ENCODE data around the gene SETD1B. TPM values are rescaled to one million over a fixed set of nuclear protein-coding genes. Genes with fewer than 3 reads are reported as not detected.

The SETD1B gene
- total RNA-seq, 1 experiment from 2014 or later, result 4.0 TPM

DNA sequence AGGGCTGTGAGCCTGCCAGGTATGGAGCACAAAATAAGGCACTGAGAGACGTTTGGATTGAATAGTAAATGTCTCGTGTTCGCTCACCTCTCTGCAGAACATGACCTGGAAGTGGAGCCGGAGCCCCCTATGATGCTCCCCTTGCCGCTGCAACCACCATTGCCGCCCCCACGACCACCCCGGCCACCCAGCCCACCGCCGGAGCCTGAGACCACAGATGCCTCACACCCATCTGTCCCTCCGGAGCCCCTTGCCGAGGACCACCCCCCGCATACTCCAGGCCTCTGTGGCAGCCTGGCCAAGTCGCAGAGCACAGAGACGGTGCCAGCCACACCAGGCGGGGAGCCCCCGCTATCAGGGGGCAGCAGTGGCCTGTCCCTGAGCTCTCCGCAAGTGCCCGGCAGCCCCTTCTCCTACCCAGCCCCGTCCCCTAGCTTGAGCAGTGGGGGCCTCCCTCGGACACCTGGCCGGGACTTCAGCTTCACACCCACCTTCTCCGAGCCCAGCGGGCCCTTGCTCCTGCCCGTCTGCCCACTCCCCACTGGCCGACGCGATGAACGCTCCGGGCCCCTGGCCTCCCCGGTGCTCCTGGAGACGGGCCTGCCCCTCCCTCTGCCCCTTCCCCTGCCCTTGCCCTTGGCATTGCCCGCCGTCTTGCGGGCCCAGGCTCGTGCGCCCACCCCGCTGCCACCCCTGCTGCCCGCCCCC, 18.7 kb downstream of the SETD1B start:
- no peak for DNase-seq (ENCODE audit: extremely low read depth, low read depth)

- DNase-seq (ENCODE audit: extremely low read depth, low read depth), result no peak
These were observed 19.4 kb downstream of the SETD1B start for GRCh38 chr12:121823101-121823726.

- DNase-seq (ENCODE audit: extremely low read depth, low read depth), result no peak
These were observed 19.9 kb downstream of the SETD1B start for GRCh38 chr12:121823727-121824115.

GRCh38 chr12:121825041-121825523, 21.3 kb downstream of the SETD1B start:
- DNase-seq (ENCODE audit: extremely low read depth, low read depth), result no peak

GRCh38 chr12:121826318-121827150, 22.7 kb downstream of the SETD1B start:
- no peak for DNase-seq (ENCODE audit: extremely low read depth, low read depth)

DNA sequence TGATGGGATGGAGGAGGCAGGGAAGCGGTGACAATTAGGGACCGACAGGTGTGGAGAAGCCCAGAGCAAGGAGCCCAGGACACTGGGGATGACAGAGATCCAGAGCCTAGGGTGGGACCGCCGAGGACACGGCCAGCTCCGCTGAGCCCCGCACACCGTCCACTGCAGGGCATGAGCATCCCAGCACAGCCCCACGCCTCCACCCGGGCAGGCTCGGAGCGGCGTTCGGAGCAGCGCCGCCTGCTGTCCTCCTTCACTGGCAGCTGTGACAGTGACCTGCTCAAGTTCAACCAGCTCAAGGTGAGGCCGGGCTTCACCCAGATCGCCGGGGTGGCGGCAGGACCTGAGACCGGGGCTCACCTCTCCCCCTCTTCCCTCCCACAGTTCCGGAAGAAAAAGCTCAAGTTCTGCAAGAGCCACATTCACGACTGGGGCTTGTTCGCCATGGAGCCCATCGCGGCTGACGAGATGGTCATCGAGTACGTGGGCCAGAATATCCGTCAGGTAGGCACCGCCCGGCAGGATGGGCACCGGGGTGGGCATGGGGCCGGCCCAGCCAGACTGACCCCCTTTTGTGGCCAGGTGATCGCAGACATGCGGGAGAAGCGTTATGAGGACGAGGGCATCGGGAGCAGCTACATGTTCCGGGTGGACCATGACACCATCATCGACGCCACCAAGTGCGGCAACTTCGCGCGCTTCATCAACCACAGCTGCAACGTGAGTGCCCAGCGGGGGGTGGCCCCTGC, 23.7 kb downstream of the SETD1B start:
- DNase-seq (ENCODE audit: extremely low read depth, low read depth), result no peak

DNA sequence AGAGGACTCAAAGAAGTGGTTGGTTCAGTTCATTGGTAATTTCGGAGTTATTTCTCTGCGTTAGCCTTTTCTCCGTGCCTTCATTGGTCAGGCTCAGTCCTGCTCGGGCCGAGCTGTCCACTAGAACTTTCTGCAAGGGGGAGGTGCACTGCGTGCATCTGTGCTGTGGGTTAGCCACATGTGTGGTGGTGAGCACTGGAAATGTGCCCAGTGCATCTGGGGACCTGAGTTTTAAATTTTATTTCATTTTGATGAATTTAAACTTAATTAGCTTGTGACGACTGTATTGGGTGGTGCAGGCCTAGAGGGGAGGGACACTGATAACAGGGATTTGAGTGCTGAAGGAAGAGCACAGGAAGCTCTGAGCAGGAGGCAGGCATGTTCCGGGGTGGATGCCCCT, 24.5 kb downstream of the SETD1B start:
- no peak for DNase-seq (ENCODE audit: extremely low read depth, low read depth)

DNA sequence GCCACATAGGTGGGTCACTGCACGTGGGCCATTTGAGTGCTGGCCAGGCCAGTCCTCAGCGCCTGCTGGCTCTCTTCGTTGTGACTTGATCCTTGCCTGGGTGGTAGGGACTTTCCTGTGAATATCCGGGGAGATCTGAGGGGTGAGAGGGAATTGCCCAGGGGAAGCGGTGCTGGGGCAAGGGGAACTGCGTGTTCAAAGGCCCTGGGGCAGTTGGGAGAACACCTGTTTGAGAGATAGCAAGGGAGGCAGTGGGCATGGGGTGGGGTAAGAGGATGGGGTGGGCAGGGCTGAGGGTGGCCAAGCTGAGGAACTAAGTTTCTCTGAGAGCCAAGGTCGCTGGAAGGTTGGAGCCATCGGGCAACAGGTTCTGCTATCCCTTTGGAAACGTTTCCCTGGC, 25.0 kb downstream of the SETD1B start:
- DNase-seq (ENCODE audit: extremely low read depth, low read depth), result no peak

DNA sequence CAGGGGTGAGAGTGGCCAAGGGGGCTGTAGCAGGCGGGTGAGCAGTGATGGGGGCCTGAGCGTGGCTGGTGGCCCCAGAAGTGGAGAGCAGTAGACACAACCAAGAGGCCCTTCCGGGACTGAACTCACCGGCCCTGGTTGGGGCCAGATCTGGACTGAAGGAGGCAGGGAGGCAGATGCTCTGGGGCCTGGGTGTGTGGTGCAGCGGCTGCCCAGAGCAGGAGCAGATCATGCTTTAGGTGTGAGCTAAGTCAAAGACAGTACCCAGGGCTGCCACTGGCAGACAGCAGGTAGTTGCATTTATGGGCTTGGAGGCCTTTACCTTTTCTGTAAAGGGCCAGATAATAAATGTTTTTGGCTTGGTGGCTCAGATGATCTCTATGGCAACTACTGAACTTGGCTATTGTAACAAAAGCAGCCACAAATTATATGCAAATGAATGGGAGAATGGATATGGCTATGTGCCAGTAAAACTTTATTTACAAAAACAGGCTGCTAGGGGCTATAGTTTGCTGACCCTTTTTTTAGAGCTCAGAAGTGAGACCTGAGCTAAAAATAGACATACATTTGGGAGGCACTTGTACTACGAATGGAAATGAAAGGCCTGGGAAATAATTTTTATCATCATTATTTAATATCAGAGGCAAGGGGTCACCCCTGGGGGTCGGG, 25.6 kb downstream of the SETD1B start:
- DNase-seq (ENCODE audit: extremely low read depth, low read depth), result no peak

GRCh38 chr12:121830134-121830533, 26.3 kb downstream of the SETD1B start:
- DNase-seq (ENCODE audit: extremely low read depth, low read depth), result no peak

GRCh38 chr12:121830588-121831265, 26.9 kb downstream of the SETD1B start:
- no peak for DNase-seq (ENCODE audit: extremely low read depth, low read depth)

DNA sequence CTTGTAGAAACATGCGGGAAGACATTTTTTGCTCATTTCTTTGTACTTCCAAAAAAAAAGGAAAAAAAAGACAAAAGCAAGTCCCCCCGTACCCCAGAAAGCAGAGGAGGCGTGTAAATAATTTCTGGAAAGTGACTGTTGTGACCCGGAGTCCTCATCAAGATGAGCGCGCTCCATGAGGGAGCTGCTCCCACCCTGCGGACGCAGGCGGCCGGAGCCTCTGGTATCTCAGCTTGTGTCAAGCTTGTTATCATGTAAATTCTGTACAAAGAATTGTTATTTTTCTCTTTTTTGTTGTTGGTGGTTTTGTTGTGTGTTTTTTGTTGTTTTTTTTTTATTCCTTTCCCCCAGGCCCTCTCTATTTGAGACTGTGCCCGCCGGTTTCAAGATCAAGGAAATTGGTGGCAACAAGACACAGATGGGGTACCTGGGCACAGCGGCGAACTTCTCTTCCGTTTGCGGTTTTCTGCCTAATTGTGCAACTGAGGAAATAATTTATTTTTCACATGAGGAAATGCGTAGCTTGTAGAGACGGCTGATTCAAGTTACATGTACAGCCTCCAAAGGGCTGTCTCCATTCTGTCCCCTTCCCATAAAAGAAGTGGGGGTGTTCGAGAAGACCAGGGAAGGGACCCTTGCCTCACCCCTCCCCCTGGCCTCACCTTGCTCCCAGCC, 27.9 kb downstream of the SETD1B start:
- no peak for DNase-seq (ENCODE audit: extremely low read depth, low read depth)

GRCh38 chr12:121837680-121838079, 33.9 kb downstream of the SETD1B start:
- DNase-seq (ENCODE audit: extremely low read depth, low read depth), result no peak

DNA sequence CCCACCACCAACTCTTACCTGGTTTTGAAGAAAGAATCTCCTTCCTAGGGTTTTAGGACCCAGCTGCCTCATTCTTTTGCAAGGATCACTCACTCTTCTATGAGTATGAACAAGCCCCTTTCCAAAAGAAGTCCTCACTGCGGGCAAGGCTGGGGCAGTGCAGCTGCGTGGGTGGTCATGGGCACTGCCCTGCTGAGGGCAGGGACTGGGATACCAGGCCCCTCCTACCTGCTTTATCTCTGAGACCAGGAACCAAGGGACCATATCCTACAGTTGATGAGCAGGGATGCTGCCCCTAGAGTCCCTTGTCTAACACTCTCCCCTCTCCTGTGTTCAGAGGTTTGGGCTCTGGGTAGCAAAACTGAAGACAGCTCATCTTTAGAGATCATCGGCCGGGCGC, 34.3 kb downstream of the SETD1B start:
- DNase-seq (ENCODE audit: extremely low read depth, low read depth), result no peak

GRCh38 chr12:121839106-121839992, 35.5 kb downstream of the SETD1B start:
- peak; percentile 98 for DNase-seq (ENCODE audit: extremely low read depth, low read depth)

GRCh38 chr12:121839993-121840761, 36.4 kb downstream of the SETD1B start:
- no peak for DNase-seq (ENCODE audit: extremely low read depth, low read depth)

GRCh38 chr12:121843236-121843982, 39.6 kb downstream of the SETD1B start:
- no peak for DNase-seq (ENCODE audit: extremely low read depth, low read depth)

Measured in NCI-H460 (cell line).